ENCODE measurements around the gene LSMEM2.
A peak's percentile ranks its signal among the peaks of the same experiment; 100 is the strongest.
"Not testable (repeated sequence)": the region's sequence is repeated elsewhere in the genome, so short reads cannot be mapped to it uniquely, and the experiment has no call there.

Gene LSMEM2

DNA sequence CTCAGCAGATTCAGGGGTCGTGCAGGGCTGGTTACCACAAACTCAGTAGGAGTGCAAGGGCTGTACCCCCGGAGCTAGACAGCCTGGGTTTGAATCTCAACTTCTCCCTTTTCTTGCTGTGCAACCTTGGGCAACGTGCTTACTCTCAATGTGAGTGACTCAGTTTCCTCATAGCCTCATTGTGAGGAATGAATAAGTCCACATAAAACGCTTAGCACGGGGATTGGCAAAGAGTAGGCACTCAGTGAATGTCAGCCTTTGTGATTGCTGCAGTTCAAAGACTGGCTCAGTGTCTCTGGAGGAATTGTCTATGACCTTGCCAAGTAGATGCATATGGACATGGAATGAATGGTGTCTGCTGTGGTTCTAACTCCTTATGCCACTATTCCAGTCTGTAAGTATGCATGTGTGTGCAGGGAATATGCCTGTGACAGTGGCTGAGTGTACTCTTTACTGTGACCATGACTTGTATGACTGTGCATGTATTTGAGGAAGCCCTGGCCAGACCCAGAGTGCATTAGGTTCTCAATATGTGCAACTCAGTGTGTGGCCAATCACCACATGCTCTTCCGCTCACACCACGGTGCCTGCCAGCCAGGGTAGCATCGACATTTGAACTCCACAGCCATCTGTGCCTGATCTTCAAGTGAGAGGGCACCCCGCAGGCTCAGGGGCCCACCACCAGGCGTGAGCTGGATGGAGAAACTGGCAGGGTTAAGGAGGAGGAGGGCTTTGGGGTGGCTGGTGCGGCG lies 21.2 kb downstream of the LSMEM2 start:
- peak; percentile 91 to 93 for DNase-seq

DNA sequence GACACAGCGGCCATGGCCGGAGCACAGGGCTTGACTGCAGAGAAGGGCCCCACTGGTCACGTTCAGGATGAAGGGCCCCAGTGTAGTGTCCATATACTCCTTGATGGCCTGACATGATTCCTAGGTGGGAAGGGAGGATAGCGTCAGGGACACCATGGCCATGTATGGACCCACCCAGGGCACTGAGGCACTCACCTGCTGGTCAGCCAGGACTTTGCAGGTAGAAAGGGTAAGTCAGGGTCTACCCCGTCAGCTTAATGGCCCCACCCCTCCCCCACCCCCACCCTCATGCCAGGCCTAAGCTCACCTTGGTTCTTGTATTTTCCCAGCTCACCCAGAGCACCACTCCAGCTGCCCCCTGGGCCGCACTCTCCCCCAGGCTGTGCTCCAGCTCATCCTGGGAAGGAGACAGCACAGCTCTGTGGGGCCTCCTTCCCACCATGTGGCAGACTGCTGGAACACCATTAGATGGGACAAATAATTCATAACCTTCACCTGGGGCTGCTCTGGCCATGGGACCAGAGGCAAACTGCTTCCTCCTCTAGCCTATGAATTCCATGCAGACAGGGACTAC lies 21.9 kb downstream of the LSMEM2 start:
- DNase-seq = no peak

DNA sequence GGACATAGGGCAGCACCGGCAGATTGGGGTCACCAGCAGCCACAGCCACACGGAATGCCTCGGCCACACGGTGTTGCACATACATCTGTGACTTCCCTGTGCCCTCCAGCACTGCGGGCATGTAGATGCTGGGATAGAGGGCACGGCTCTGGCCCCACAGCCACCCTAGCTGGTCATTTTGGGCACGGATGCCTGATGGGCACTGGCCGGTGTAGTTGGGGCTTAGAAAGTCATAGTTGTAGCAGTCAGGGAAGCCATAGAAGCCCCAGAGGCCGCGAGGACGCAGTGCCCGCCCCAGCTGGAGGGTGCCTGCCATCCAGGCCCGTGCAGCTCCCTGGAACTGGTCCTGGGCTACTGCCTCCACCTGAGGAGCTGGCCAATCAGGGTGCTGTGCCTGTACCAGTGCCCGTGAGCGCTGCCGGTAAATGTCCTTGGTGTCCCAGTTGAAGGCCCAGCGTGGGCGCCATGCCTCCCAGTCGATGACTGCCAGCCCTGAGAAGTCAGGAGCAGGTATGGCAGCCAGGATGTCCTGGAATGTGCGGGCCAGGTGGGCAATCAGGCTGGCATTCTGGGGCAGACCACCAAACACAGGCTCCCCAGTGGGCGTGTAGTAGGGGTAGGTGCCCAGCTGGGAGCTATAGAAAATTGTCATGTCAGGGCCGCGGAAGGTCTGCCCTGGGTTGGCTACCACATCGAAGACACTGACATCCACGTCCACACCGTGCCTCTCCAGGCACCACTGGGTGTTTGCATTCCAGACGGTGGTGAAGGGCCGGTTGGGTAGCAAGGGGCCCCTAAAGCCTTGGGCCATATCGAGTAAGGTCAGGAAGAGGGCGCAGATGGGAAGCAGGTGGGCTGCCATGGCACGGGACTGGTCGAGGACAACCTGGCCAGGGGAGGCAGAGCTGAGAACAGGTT lies 23.5 kb downstream of the LSMEM2 start:
- no peak for DNase-seq

DNA sequence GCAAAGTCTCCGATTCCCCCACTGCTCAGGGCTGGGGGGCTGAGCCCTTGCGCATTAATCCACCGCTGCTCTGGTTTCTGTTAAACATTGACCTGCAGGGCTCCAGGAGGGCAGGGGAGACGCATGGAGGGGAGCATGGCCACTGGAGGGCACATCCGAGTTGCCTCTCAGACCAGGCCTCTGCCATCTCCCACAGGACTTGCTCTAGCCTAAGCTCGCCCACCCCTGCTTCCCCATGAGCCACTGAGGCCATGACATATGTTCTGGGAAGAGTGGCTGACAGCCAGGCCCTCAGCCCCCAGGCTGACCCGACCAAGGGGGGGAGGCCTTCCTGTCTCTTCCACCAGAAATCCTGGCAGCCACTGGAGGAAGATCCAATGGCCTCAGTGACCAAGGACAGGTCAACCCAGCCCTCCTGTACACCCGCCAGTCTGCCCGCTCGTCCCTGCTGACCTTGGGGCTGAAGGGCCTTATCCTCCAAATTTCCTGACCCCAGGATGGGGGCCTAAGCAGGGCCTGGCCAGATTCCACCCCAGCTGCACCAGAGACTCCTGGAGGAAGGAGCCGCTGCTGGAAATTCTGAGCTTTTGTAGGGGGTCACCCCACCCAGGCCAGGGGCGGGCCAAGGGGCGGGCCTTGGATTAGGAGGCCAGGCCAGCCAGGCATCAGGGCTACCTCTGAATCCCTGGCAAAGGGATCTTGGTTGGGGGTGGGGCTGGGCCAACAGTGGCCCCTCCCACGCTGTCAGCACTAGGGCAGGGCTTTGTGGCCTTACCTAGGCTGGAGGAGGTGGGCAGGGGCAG lies 24.3 kb downstream of the LSMEM2 start, which contains the start of gene HYAL1:
Gene HYAL1, minus strand, starts transcription at position 562 of the 803 bp plus-strand sequence. CDS start 618 bp downstream, outside the sequence.
- DNase-seq = no peak

DNA sequence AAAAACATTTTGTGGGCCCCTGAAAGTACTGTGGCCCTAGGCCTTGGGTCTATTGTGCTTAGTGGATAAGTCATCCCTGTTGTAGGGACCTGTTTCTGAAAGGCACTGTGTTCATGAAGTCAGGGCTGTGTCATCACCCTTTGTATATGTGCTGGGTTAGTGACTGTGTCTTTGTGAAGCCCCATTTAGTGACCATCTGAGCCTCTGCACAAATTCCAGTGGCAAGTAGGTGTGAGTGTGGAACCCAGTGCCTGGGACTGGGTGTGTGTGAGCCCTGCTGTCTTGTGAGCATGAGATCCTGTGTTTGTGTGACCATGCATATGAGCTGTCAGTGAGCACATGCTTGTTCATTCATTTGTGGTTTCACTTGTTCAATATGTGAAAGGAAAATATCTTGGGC lies 25.7 kb downstream of the LSMEM2 start:
- no peak for DNase-seq

DNA sequence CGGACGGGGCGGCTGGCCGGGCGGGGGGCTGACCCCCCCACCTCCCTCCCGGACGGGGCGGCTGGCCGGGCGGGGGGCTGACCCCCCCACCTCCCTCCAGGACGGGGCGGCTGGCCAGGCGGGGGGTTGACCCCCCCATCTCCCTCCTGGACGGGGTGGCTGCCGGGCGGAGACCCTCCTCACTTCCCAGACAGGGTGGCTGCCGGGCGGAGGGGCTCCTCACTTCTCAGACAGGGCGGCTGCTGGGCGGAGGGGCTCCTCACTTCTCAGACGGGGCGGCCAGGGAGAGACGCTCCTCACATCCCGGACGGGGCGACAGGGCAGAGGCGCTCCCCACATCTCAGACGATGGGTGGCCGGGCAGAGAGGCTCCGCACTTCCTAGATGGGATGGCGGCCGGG lies 33.2 kb downstream of the LSMEM2 start:
- not testable (repeated sequence) for DNase-seq

DNA sequence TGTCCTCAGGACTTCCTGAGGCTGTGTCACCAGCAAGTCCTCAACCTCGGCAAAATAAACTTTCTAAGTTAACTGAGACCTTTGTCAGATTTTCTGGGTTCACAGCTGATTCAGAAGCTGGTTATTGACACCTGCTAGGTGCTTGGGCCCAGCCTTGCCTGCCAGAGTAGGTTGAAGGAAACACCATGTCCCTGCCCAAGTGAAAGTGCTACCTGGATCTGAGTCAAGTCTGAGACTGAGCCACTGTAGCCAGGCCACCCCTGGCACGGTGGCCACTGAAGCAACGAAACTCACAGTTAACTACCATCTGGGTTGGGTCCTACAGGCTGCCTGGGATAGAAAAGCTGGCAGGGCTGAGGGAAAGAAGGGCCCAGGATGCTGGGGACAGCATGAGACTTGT lies 35.5 kb downstream of the LSMEM2 start:
- no peak for DNase-seq

DNA sequence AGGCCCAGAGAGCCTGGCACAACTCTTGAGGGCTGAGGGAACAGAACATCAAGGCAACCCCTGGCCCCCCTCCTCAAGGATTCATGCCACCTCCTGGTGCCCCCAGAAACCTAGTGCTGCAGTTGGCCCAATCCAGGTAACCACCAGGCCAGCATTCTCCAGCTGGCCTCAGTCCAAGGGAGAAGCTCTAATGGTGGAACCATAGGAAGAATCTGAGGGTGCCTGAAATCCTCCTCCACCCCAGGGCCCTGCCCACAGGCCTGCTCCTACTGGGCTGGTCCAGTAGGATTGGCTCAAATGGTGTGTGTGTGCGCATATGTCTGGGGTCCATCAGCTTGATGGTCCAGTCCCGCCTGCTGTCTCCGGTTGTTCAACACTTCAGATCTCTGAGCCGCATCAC lies 35.9 kb downstream of the LSMEM2 start:
- no peak for DNase-seq

DNA sequence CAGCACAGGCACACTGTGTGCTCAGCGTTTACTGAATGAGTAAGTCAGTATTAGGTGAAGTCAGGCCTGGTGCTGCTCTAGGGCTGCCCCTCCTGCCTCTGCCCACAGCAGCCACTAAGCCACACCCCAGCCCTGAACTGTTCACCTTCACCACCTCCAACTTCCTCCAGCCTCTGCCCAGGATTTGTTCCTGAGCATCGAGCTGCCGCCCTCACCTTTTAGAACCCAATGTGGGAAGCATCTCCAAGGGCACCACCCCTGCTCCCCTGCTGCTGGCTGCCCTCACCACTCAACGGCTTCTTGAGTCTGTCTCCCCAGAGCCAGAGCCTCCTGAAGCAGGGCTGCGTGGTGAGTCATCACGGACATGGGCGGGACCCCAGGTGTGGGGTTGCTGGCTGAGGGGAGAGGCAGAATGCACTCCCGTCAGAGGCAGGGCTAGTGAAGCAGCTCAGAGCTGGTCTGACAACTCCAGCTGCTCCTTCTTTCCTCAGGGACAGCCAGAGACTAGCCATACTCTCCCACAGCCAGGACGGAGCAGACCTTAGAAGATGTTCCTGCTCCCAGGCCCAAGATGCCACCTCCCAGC lies 37.9 kb downstream of the LSMEM2 start:
- no peak for DNase-seq

DNA sequence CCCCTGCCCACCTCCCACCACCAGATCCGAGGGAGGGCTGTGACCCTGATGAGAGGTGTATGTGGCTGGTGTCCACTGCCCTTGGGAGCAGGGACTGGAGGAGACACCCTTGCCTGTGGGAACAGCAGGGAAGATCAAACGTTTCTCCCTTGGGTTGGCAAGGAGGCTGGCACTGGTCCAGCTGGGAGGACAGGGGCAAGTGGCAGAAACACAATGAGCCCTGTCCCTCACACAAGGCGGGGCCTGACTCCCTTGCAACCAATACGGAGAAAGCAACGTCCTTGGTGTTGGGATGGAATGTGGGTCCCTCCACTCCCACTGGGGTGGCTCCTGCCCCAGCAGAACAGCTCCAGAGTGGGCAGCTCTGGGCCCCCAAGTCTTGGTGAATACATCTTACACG lies 38.4 kb downstream of the LSMEM2 start:
- DNase-seq = no peak

DNA sequence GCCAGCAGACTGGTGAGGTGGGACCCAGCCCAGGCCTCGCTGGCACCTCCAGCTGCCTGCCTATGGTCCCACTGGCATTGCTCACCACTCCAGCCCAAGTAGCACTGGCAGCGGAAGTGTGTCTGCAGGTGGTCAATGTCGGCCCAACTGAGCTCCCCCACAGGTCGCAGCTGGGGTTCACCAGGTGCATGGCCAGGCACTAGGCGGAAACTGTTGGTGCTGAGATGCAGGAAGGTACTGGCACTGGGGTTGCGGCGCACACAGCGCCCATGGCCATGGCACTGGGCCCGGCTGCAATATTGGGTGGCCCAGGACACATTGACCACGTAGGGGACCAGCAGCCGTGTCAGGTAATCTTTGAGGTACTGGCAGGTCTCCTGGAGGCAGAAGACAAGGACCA lies 39.3 kb downstream of the LSMEM2 start:
- no peak for DNase-seq

DNA sequence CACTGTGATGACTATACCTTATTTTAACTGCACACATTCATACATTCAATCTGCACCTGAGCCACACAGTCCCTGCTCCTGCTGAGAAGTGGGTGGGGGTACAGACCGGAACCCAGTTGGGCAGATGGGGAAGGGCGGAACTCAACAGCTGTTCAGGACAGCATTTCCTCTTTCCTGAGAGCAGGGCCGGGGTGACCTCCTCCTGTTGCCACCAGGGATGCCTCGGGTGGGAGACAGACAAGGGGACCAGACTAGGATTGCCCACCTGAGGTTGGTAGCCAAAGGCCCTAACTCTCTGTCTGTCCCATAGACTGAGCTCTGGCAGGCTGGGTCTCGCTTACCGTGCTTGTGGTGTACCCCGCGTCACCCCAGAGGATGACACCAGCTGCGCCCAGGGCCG lies 39.7 kb downstream of the LSMEM2 start:
- DNase-seq = peak; percentile 31 to 36

DNA sequence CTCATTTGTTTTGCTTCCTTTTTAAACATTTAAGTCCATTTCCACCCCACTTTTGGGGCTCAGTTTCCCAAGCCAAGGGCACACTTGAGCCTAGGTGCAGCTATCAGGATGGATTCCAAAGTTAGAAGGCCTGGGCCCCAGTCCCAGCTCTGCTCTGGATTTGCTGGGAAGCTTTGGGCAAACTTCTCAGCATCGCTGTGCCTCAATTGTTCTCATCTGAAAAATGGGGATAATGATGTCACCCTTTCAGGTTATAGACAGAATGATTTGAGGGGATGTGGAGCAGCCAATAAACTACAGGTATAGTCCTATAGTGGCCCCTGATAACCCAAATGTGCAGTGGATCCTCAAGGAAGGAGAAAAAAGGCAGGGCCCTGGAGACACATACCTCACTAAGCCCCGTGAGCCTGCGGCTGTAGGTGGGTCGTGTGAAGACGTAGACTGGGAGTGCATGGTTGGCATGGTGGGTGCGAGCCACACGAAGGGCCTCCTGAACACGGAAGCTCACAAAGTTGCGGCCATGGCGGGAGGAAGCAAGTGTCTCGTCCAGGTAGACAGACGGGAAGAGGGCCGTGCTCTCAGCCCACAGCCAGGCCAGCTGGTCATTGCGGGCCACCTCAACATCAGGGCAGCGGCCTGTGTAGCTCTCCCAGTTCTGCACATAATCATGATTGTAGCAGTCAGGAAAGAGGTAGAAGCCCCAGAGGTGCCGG lies 40.5 kb downstream of the LSMEM2 start:
- no peak for DNase-seq

DNA sequence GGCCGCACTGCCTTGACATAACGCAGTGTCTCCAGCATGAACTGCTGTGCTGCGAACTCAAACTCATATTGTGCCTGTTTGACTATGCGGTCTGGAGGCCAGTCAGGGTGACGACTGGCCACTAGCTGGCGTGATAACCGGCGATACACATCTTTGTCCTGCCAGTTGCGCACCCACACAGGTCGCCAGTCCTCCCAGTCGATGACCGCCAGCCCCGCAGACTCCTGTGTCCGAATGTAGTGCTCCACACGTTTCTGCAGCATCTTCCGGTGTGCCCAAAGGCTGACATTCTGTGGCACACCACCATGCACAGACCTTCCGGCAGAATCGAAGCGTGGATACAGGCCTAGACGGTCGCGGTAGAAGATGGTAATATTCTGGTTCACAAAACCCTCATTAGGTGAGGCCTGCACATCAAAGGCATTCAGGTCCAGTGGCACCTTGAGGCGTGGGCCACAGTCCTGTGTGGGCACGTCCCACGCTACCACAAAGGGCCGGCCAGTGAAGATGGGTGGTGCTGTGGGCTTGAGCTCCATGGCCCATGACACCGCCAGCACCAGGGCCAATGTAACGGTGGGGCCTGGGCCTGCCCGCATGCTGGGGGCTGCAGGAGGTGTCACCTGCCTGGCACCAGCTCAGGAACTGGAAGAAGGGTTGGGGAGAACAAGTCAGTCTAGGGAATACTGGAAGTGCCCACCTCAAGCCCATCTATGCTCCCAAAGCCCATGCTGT lies 41.2 kb downstream of the LSMEM2 start:
- DNase-seq = no peak

DNA sequence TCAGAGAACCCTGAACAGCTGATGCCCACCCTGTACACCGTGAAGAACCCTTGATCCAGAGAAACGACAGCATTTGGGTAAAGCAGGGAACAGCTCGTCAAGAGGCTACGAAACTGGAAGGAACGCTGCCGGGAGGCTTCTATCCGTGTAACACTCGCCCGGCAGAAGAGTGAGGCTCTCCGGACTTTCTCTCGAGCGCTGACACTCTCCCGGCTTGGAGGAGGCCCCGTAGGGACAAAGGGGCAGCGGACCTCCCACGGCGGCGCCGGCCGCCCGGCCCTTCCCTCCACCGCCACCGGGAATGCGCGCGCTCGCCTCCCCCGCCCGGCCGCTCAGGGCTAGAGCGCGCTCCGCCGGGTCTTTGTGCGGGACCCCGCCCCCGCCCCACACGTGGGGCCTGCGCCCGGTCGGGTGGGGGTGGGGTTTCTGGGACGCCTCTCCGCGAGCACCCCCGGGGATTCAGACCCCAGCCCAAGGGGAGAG lies 42.0 kb downstream of the LSMEM2 start:
- peak; percentile 60 to 78 for DNase-seq

DNA sequence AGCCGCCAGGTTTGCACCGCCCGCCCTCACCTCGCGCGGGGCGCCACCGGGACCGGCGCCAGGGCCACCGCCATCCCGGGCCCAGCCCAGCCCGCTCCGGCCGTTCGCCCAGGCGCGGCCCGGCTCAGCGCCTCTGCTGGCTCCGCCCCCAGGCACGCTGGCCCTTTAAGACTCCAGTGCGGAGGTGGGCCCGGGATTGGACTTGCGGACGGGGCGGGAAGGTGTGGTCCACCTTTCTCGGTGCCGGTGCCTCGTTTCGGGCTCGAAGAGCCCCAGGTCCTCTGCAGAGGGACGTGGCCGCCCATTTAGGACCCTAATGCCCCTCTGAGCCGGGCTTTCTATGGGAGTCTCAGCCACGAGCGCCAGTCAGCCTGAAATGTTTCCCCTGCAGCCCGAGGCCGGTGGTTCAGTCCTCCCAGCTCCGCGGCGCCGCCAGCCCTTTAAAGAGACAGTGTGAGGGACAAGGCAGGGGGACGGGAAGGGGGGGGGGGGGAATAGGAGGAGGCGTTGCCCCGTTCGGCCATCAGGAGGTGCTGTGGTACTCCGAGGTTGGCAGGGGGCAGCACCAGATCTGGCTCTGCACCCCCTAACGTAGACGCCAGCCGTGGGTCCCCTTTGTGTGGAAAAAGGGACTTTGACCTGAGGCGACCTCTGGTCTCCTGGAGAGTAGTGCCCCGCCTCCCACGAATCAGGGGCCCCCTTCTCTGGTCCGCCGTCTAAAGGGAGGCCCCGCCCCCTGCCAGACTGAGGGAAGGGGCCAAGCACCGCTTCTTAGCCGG lies 42.6 kb downstream of the LSMEM2 start:
- DNase-seq = peak; percentile 81 to 91

DNA sequence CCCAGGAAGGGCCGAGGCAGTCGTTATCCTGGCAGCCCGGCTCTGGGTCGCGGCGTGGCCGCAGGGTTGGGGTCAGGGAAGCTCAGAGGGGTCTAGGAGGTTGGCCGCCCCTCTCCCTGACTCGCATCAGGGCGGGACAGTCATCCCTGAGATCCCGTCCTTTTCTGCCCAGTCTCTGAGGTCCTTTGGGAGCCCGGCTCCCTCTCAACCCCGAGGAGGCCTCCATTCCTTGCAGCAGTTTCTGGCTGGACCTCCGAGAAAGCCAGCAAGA lies 43.2 kb downstream of the LSMEM2 start:
- DNase-seq = no peak

DNA sequence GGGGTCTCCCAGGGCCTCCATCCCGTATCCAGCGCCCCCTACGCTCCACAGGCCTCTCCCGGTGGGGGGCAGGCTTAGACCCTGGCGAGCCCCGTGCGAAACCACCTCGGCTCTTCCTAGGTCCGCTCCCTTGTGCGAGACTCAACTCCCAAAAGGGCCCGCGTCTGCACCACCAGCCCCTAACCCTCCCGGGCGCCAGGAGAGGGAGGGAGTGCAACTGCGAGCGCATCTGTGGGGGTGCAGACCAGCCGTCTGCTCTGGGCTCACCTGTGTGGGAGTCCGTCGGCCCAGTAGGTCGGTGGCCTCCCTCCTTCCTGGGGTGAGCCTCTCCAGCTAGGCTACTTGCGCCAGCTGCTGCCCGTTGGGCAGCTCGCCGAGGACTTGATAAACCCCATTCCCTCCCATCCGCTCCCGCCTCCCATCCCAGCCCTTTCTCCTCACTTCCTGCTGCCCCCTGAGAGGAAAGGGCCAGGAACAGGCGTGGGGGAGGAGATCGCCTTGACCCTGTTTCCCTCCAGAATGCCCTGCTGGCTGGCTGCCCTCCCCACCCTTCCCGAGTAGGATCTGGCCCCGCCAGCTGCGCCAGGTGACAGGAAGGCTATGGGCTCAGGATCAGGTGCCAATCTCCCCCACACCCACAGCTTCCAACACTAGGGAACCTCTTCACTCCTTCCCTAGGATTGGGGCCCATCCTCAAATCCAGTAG lies 43.7 kb downstream of the LSMEM2 start, which contains the start of gene HYAL2:
Gene HYAL2, minus strand, starts transcription at position 360 of the 706 bp plus-strand sequence. CDS start 2,256 bp downstream, outside the sequence.
- no peak for DNase-seq

DNA sequence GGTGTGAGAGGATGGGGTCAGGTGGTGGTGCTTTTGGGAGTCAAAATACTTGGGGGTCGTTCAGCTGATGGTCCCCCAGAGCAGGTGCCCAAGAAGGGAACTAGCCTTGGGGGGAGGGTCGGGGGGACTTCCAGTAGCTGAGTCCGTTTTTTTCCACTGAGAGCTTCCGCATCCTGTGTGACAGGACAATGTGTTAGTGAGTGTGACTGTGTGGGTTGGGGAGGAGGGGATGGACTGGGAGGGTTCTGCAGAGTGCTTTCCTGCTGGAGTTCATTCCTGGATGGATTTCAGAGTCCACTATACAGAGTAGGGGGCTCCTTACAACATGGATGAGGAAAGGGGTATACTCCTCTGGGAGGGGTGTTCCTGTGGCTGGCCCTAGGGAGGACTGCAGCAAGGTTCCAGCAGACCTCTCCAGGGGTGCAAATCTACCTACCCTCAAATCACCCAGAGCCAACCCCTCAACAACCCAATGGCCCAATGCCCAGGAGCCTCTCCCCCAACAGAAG lies 44.3 kb downstream of the LSMEM2 start:
- peak; percentile 44 to 59 for DNase-seq

All from inflammatory macrophage (primary cell).